Lung (tissue), 12 donors: ENCODE data around the gene DCLK2. TPM values are rescaled to one million over a fixed set of nuclear protein-coding genes. Genes with fewer than 3 reads are reported as not detected.

Experiments used
- ATAC-seq: fragments of 200-7000 bp; cut with Tn5 transposase; one replicate; pipeline ENCODE4 v1.9.1; 2020; ENCODE audit warnings: moderate number of reproducible peaks; ENCODE audit not compliant: insufficient read depth, low FRiP score
- DNase-seq, 3 donors: peaks; one replicate each; pipeline ENCODE4 v3.0.0-alpha.2; 2013 to 2017
- H3K27ac ChIP-seq, 2 donors: one replicate each; pipeline ENCODE4 v1.5.1; 2013; ENCODE audit warnings: mild to moderate bottlenecking in 2 of 2, moderate library complexity in 2 of 2, control low read depth in 1 of 2, inconsistent platforms in 1 of 2, low read depth in 1 of 2, low read length in 1 of 2
- H3K27me3 ChIP-seq, 3 donors: one replicate each; pipeline ENCODE4 v1.5.1; 2013; ENCODE audit warnings: low read length in 2 of 3; ENCODE audit not compliant: control insufficient read depth in 3 of 3, insufficient read depth in 3 of 3
- H3K36me3 ChIP-seq, 4 donors: one replicate each; pipeline ENCODE4 v1.5.1; 2013; ENCODE audit warnings: low read length in 4 of 4, mild to moderate bottlenecking in 1 of 4, moderate library complexity in 1 of 4; ENCODE audit not compliant: control insufficient read depth in 4 of 4, insufficient read depth in 4 of 4
- H3K4me1 ChIP-seq, 5 donors: one replicate each; pipeline ENCODE4 v1.5.1; 2013; ENCODE audit warnings: low read length in 5 of 5, mild to moderate bottlenecking in 2 of 5, moderate library complexity in 1 of 5; ENCODE audit not compliant: control insufficient read depth in 5 of 5, insufficient read depth in 5 of 5
- H3K4me3 ChIP-seq: one replicate; pipeline ENCODE4 v1.5.1; 2013; ENCODE audit warnings: mild to moderate bottlenecking, control low read depth, moderate library complexity
- H3K9ac ChIP-seq, 2 donors: one replicate each; pipeline ENCODE4 v1.5.1; 2013; ENCODE audit warnings: low read length in 2 of 2, control low read depth in 1 of 2; ENCODE audit not compliant: insufficient read depth in 1 of 2
- H3K9me3 ChIP-seq, 4 donors: one replicate each; pipeline ENCODE4 v1.5.1; 2013; ENCODE audit warnings: low read length in 3 of 4, mild to moderate bottlenecking in 1 of 4, moderate library complexity in 1 of 4; ENCODE audit not compliant: control insufficient read depth in 4 of 4, insufficient read depth in 3 of 4
- WGBS, 2 donors: extraction: QIAGEN DNeasy Blood & Tissue Kit; methylation state at CpG; one replicate each; pipeline ENCODE4 v1.1.7; 2013; 5-methylcytosine and 5-hydroxymethylcytosine counted together
- polyA plus RNA-seq, 2 donors: library from polyadenylated mRNA; stranded (reverse); fragments of 200-250 nt; gene quantifications; one replicate each; pipeline ENCODE4 v1.2.1, GENCODE V29; 2013
- total RNA-seq, 2 donors: library from RNA; depleted of rRNA in 1 of 2; stranded (reverse); fragments of >200 nt in 1 of 2; gene quantifications; one replicate each; pipeline ENCODE4 v1.2.1, GENCODE V29; 2014 to 2021
- TF ChIP-seq, protein P1 (sequence below): IDR thresholded peaks from 2 replicates; pipeline ENCODE4 v1.5.1; 2012; ENCODE audit warnings: mild to moderate bottlenecking; ENCODE audit errors: control extremely low read depth, extremely low read depth
- donor health status: control.
- donor health status: control.
- donor health status: Bipolar disorder and iron deficiency.
- donor health status: healthy.
- donor health status: DM: yes; HTN: yes; CAD: no.

DCLK2 gene
- total and polyA plus RNA-seq, 4 donors = 1.4 to 11.8 (median 2.7) TPM

DNA sequence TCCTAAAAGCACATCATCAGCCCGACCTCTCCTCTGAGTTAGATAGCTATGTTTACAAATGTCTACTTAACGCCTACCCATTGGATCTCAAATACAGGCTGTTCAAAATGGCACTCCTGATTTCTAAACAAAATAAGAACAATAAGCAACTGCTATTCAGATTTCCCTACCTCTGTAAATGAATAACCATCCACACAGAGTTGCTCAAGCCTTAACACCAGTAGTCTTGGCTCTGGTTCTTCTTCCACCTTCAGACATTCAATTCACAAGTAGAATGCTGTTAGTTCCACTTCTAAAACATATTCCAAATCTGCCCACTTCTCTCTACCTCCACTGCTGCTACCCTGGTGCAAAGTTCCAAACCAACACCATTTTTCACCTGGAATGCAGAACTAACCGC lies 27.1 kb upstream of the DCLK2 start:
- 83 to 91% methylated on average over 3 of the region's 3 CpGs for WGBS, 2 donors
- Histone ChIP-seq H3K27me3 (no peaks in the 10 kb centered on the region), H3K27ac (no peak overlapping the region), H3K36me3 (no peaks in the 10 kb centered on the region), H3K9me3 (no peaks in the 10 kb centered on the region), H3K4me1 (no peaks in the 10 kb centered on the region), H3K4me3 (no peak overlapping the region), H3K9ac (no peak overlapping the region)
- DNase-seq (no peak), ATAC-seq (no peak)
- TF ChIP-seq, protein P1, sequence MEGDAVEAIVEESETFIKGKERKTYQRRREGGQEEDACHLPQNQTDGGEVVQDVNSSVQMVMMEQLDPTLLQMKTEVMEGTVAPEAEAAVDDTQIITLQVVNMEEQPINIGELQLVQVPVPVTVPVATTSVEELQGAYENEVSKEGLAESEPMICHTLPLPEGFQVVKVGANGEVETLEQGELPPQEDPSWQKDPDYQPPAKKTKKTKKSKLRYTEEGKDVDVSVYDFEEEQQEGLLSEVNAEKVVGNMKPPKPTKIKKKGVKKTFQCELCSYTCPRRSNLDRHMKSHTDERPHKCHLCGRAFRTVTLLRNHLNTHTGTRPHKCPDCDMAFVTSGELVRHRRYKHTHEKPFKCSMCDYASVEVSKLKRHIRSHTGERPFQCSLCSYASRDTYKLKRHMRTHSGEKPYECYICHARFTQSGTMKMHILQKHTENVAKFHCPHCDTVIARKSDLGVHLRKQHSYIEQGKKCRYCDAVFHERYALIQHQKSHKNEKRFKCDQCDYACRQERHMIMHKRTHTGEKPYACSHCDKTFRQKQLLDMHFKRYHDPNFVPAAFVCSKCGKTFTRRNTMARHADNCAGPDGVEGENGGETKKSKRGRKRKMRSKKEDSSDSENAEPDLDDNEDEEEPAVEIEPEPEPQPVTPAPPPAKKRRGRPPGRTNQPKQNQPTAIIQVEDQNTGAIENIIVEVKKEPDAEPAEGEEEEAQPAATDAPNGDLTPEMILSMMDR = no peak

DNA sequence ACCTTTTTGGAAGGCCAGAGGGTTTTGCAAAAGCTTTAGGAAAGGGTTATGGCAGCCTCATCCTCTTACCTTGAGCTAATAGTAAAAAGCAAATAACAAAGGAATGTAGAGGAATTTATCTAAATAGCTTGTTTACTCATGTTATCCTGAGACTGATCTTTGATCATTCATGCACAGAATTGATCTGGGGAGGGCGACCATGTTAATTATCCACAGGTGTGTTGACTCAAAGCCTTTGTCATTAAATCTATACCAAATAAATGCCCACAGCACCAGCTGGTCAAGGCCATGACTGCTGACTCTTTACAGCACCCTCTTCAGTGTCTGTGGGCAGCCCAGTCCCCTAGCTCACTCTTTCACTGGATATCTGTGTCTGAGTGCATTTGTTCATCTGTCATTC lies 22.8 kb upstream of the DCLK2 start:
- ATAC-seq (no peak), DNase-seq (no peak)

DNA sequence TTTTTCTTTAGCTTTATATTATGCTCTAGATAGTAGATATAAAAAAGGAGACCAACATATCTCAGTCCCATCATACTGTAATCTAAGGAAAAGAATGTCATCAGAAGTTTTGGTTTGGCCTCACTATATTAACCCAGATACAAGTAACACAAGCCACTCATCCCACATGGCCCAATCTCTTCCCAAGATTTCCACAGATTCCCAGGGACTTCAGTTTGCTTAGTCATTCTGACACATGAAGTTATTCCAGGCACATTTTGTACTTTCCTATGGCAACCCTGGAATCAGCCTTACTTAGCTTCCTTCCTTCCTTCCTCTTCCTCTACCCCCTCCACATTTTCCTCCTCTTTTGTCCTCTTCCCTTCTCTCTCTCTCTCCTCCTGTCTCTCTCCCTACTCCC lies 21.7 kb upstream of the DCLK2 start:
- Histone ChIP-seq H3K4me3 (no peak overlapping the region), H3K9ac (no peak overlapping the region), H3K27me3 (no peaks in the 10 kb centered on the region), H3K4me1 (no peaks in the 10 kb centered on the region), H3K36me3 (no peaks in the 10 kb centered on the region), H3K27ac (no peak overlapping the region), H3K9me3 (peaks cover 0 to 6% (median 0%) of the 10 kb centered on the region in 4 donors)
- ATAC-seq (no peak), DNase-seq (no peak)
- TF ChIP-seq, protein P1 = no peak

More for the DNA sequence above, 22.8 kb upstream of the DCLK2 start:
- TF ChIP-seq, protein P1 = no peak
- no peaks in the 10 kb centered on the region for H3K27me3 ChIP-seq
- H3K36me3 ChIP-seq = no peaks in the 10 kb centered on the region
- WGBS, 2 donors = 88 to 93% methylated on average over 1 of the region's 1 CpG
- no peaks in the 10 kb centered on the region for H3K4me1 ChIP-seq
- H3K4me3 ChIP-seq = no peak overlapping the region
- H3K27ac ChIP-seq = no peak overlapping the region
- H3K9ac ChIP-seq = no peak overlapping the region
- peaks cover 0 to 4% (median 0%) of the 10 kb centered on the region in 4 donors for H3K9me3 ChIP-seq

DNA sequence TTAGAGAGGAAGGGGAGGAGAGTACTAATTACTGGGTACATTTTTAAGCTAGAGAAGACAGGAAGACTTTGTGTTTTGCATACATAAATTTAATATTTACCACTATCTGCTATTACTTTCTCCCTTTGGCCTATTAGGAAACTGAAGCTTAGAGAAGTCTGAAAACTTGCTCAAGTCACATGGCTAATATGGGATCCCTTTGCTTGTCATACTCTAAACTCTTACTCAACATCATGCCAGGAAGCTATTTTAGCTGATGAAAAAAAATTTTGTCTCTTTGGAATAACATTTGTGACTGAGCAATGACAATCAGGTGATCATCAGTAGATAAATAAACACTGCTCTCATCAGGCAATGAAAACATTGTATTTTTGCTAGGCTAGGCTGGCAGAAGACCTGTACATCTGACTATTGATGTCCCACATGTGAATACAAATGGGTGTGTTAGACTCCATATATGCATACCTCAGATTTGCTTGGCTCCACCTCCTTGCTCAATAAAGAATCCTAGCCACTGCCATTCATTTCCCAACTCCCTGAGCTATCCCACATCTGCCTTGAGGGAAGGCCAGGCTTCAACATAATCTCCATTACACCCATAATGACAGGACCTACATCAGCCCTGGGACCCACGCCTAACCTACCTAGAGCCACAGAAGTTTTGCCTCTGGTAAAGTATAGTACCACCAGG lies 17.0 kb upstream of the DCLK2 start:
- no peak overlapping the region for H3K9ac ChIP-seq
- TF ChIP-seq, protein P1 = no peak
- no peak overlapping the region for H3K27ac ChIP-seq
- H3K4me3 ChIP-seq = no peak overlapping the region
- ATAC-seq (no peak), DNase-seq (no peak)
- 47 to 100% methylated on average over 1 of the region's 1 CpG for WGBS, 2 donors
- H3K9me3 ChIP-seq = peaks cover 0 to 6% (median 0%) of the 10 kb centered on the region in 4 donors
- H3K27me3 ChIP-seq = no peaks in the 10 kb centered on the region
- H3K4me1 ChIP-seq = peaks cover 0 to 3% (median 0%) of the 10 kb centered on the region in 5 donors
- H3K36me3 ChIP-seq = no peaks in the 10 kb centered on the region
